HG03565 (cell line): Measurements from ENCODE around the gene NFATC3.
"Not testable (repeated sequence)": the region's sequence is repeated elsewhere in the genome, so short reads cannot be mapped to it uniquely, and the experiment has no call there.

Experiments used
- ATAC-seq: cut with Tn5 transposase; IDR thresholded peaks from one replicate; pipeline ENCODE4 v1.9.1; 2021; ENCODE audit warnings: mild to moderate bottlenecking, moderate library complexity; ENCODE audit not compliant: unreplicated experiment

Gene NFATC3

GRCh38 chr16:68115851-68116250, 30.7 kb downstream of the NFATC3 start:
- no peak for ATAC-seq

GRCh38 chr16:68116256-68116867, 31.2 kb downstream of the NFATC3 start:
- ATAC-seq = no peak

- ATAC-seq = no peak
Observed at GRCh38 chr16:68117884-68118283, 32.7 kb downstream of the NFATC3 start.

- ATAC-seq = not testable (repeated sequence)
Observed at GRCh38 chr16:68118954-68119353, 33.8 kb downstream of the NFATC3 start.

GRCh38 chr16:68120496-68120895, 35.3 kb downstream of the NFATC3 start:
- not testable (repeated sequence) for ATAC-seq

GRCh38 chr16:68126395-68126794, 41.2 kb downstream of the NFATC3 start:
- ATAC-seq = no peak

GRCh38 chr16:68128577-68129305, 43.6 kb downstream of the NFATC3 start:
- no peak for ATAC-seq

GRCh38 chr16:68130520-68130919, 45.4 kb downstream of the NFATC3 start:
- no peak for ATAC-seq

GRCh38 chr16:68131813-68132706, 46.9 kb downstream of the NFATC3 start:
- ATAC-seq = no peak

GRCh38 chr16:68133000-68133399, 47.8 kb downstream of the NFATC3 start:
- ATAC-seq = not testable (repeated sequence)

GRCh38 chr16:68134644-68135043, 49.5 kb downstream of the NFATC3 start:
- no peak for ATAC-seq

- ATAC-seq = no peak
Observed at GRCh38 chr16:68136515-68136914, 51.3 kb downstream of the NFATC3 start.

GRCh38 chr16:68144008-68144407, 58.8 kb downstream of the NFATC3 start:
- ATAC-seq = no peak

- ATAC-seq = no peak
Observed at GRCh38 chr16:68146585-68146984, 61.4 kb downstream of the NFATC3 start.

- ATAC-seq = no peak
Observed at GRCh38 chr16:68147444-68147843, 62.3 kb downstream of the NFATC3 start.

GRCh38 chr16:68149596-68149995, 64.4 kb downstream of the NFATC3 start:
- ATAC-seq = no peak

GRCh38 chr16:68155425-68155824, 70.3 kb downstream of the NFATC3 start:
- ATAC-seq = no peak

GRCh38 chr16:68162413-68162812, 77.2 kb downstream of the NFATC3 start:
- ATAC-seq = no peak

GRCh38 chr16:68163275-68163674, 78.1 kb downstream of the NFATC3 start:
- ATAC-seq = not testable (repeated sequence)

- ATAC-seq = no peak
Observed at GRCh38 chr16:68166264-68166663, 81.1 kb downstream of the NFATC3 start.

- no peak for ATAC-seq
Observed at GRCh38 chr16:68179196-68179795, 94.1 kb downstream of the NFATC3 start.
